Skeletal muscle tissue (tissue), 4 donors: ENCODE data around the gene P2RY13. TPM values are rescaled to one million over a fixed set of nuclear protein-coding genes. Genes with fewer than 3 reads are reported as not detected.

Source experiments
- H3K27ac ChIP-seq: one replicate; pipeline ENCODE4 v1.7.0; 2013; ENCODE audit warnings: mild to moderate bottlenecking, low read depth, low read length, inconsistent platforms
- H3K27me3 ChIP-seq, 3 donors: one replicate each; pipeline ENCODE4 v1.7.0; 2013; ENCODE audit warnings: low read length in 3 of 3; ENCODE audit not compliant: control insufficient read depth in 3 of 3, insufficient read depth in 3 of 3
- H3K36me3 ChIP-seq, 3 donors: one replicate each; pipeline ENCODE4 v1.7.0; 2013; ENCODE audit warnings: low read length in 3 of 3; ENCODE audit not compliant: control insufficient read depth in 3 of 3, insufficient read depth in 3 of 3
- H3K4me1 ChIP-seq, 3 donors: one replicate each; pipeline ENCODE4 v1.7.0; 2013; ENCODE audit warnings: low read length in 3 of 3, mild to moderate bottlenecking in 3 of 3; ENCODE audit not compliant: control insufficient read depth in 3 of 3, insufficient read depth in 3 of 3
- H3K4me3 ChIP-seq, 3 donors: one replicate each; pipeline ENCODE4 v1.7.0; 2013; ENCODE audit warnings: low read length in 3 of 3
- H3K9ac ChIP-seq, 3 donors: one replicate each; pipeline ENCODE4 v1.7.0; 2013; ENCODE audit warnings: low read length in 3 of 3, mild to moderate bottlenecking in 3 of 3, moderate library complexity in 2 of 3, low read depth in 1 of 3
- H3K9me3 ChIP-seq, 3 donors: one replicate each; pipeline ENCODE4 v1.7.0; 2013; ENCODE audit warnings: low read length in 3 of 3; ENCODE audit not compliant: control insufficient read depth in 3 of 3
- total RNA-seq: library from RNA; depleted of rRNA; stranded (reverse); fragments of >200 nt; gene quantifications from one replicate; pipeline ENCODE4 v1.2.3, GENCODE V29; 2014
- donor health status: Osteomylitis.

The P2RY13 gene
- total RNA-seq, 1 donor from 2014 or later, result 2.6 TPM

DNA sequence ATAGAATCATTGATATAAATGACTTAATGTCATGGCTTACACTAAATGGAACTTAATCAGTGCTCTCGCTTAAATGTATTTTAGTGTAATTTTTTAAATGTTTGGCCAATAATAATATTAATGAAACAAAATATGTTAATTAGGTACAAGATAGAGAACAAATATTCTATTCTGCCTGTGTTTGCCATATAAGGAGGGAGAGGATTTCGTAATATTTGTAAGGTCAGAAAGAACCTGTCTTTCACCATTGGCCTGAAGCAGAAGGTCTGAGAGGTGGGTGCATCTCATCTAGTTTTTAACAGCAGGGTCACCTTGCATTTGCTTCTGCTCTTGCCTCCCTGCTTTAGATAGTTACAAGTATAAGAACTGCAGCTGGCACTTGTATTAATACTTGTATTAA, 15.2 kb downstream of the P2RY13 start:
- no peaks in the 10 kb centered on the region for H3K9me3 ChIP-seq
- H3K36me3 ChIP-seq, result no peaks in the 10 kb centered on the region
- no peaks in the 10 kb centered on the region for H3K27me3 ChIP-seq
- H3K4me3 ChIP-seq, result no peak overlapping the region
- H3K4me1 ChIP-seq, result no peaks in the 10 kb centered on the region
- no peak overlapping the region for H3K9ac ChIP-seq
- H3K27ac ChIP-seq, result no peak overlapping the region

DNA sequence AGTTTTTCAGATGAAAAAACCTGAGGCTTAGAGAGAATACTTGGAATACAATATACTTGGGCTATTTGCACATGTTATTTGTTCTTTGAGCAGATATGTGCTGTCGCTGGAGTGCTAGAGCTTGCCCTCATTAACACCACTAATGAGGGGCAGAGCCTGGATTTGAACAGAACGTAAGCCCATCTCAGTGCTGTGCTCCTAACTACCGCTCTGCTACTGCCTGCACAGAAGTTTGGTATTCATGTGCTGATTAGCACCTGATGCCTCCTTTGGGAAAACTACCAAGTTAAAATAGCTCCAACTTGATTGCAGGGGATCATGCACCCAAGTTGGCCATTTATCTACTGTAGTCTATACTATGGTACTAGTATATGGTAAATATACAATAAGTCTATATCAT, 16.4 kb downstream of the P2RY13 start:
- no peak overlapping the region for H3K27ac ChIP-seq
- H3K4me1 ChIP-seq, result no peaks in the 10 kb centered on the region
- no peaks in the 10 kb centered on the region for H3K9me3 ChIP-seq
- no peak overlapping the region for H3K9ac ChIP-seq
- no peaks in the 10 kb centered on the region for H3K27me3 ChIP-seq
- H3K4me3 ChIP-seq, result no peak overlapping the region
- H3K36me3 ChIP-seq, result no peaks in the 10 kb centered on the region

DNA sequence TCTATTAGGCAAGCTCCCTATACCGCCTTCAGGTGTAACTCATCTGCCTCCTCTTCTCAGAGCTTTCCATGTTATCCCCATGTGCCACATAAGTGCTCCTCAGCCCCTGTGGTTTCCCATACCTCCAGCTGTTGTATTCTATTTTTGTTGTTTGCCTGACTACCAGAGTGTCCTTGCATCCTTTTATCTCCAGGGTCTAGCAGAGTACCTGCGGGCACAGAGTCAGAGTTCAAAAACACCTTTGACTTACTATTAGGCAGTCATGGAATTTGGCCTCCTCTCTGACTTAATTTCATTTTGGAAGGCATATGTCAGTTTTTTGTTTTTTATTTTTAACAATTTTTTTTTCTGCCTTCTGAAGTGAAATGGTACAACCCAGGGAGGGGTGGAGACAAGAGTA, 19.8 kb downstream of the P2RY13 start:
- H3K27ac ChIP-seq, result no peak overlapping the region
- no peak overlapping the region for H3K4me3 ChIP-seq
- no peak overlapping the region for H3K9ac ChIP-seq
- H3K27me3 ChIP-seq, result no peaks in the 10 kb centered on the region
- no peaks in the 10 kb centered on the region for H3K36me3 ChIP-seq
- H3K9me3 ChIP-seq, result no peaks in the 10 kb centered on the region
- H3K4me1 ChIP-seq, result peaks cover 0 to 2% (median 0%) of the 10 kb centered on the region in 3 donors

DNA sequence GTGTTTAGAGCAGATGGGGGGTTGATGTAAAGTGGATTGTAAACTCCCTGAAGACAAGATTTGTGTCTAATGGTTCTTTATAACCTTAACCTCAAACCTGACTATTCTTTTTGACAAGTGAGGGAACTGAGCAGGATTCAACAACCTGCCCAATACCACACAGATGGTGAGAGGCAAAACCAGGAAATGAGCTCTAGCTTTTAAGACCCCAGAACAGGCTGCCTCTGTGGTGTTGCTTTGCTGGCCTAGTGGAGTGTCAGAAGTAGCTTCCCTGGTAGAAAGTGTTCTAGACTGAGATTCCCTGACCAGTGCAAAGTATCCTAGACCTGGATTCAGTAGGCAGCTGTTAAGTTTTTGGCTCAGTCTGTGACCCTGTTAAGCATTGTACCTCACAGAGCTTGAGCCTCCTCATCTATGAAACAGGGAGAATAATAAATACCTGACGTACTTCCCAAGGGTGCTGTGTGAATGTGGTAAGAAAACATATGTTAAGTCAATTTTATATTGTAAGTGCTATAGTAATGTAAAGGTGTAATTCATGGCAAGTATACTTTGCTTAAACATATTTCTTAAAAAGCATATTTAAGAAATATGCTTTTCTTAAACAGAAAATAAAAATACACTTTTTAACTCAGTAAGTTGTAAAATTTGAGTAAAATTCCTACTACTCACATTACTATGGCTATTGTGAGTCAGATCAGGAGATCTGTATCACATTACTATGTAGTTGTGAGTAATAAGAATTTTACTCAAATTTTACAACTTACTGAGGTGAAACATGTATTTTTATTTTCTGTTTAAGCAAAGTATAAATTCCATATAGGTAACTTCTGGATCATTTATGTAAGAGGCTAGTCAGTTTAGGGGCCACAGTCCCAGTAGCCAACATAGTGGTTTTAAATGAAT, 21.5 kb downstream of the P2RY13 start:
- H3K36me3 ChIP-seq, result no peaks in the 10 kb centered on the region
- no peaks in the 10 kb centered on the region for H3K27me3 ChIP-seq
- no peak overlapping the region for H3K9ac ChIP-seq
- no peak overlapping the region for H3K4me3 ChIP-seq
- no peaks in the 10 kb centered on the region for H3K9me3 ChIP-seq
- H3K4me1 ChIP-seq, result peaks cover 0 to 2% (median 0%) of the 10 kb centered on the region in 3 donors
- no peak overlapping the region for H3K27ac ChIP-seq

DNA sequence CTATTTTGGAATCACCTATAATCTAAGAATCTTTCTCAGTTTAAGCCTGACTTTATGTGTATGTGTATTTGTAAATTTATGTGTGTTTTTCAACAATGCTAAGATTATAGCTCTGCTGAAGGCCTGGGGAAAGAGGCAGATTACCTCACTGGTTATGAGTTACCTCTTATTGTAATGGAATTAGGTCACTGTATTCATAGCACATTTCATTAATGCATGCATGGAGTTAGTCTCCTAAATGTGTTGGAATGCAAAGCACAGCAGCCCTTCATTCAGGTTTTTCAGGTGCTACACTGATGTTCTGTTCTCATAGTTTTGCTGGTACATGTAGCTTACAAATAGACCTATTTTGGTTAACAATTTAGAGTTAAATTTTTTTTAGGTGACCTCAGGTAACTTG, 22.2 kb downstream of the P2RY13 start:
- Histone ChIP-seq H3K27me3 (no peaks in the 10 kb centered on the region), H3K27ac (no peak overlapping the region), H3K9ac (no peak overlapping the region), H3K4me1 (peaks cover 0 to 2% (median 0%) of the 10 kb centered on the region in 3 donors), H3K9me3 (no peaks in the 10 kb centered on the region), H3K36me3 (no peaks in the 10 kb centered on the region), H3K4me3 (no peak overlapping the region)

DNA sequence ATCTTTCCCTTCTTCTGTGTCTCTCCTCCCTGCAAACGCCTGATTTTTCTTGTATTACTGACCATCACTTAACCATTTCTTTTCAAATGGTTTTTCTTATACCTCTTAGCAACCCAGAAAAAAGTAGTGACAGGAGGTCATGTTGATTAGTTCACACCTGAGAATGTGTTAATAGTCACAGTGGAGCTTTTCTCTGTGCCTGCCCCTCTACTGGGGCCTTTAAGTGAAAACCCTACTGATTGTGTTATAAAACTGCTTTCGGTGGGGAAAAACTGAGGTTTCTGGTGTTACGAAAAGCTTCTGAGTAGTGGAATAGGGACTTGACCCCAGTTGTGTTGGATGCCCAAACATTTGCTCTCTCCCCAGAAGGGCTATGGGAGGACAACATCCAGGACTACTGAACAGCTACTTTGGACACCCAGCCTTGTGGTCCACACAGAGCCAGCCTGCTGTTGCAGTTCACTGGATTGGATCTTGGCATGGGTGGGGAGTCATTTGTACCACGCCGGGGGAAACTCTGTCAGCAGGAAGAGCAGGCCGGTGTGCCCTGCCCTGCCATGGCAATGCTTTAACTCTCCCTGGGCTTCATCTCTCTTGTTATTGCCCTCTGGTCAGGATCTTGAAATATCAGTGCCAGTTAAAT, 23.1 kb downstream of the P2RY13 start:
- Histone ChIP-seq H3K4me1 (peaks cover 0 to 2% (median 0%) of the 10 kb centered on the region in 3 donors), H3K4me3 (no peak overlapping the region), H3K9ac (no peak overlapping the region), H3K27me3 (no peaks in the 10 kb centered on the region), H3K9me3 (no peaks in the 10 kb centered on the region), H3K36me3 (no peaks in the 10 kb centered on the region), H3K27ac (no peak overlapping the region)

DNA sequence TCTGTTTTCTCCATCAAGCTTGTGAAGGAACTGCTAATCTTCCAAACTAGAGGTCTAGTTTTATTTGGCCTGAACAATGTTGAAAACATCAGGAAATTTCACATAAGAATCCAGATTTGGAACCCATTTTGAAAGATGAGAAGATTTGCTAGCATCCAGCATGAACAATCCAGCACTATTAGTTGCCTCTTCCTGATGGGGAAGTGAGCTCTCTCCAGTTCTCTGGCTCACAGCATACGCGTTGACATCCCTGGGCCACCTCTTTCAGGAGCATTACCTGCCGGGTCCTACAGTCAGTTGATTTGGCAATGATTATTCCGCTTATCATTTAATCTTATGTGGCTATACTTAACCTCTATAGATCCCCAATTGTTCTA, 23.6 kb downstream of the P2RY13 start:
- Histone ChIP-seq H3K4me3 (no peak overlapping the region), H3K9ac (no peak overlapping the region), H3K27ac (no peak overlapping the region)

DNA sequence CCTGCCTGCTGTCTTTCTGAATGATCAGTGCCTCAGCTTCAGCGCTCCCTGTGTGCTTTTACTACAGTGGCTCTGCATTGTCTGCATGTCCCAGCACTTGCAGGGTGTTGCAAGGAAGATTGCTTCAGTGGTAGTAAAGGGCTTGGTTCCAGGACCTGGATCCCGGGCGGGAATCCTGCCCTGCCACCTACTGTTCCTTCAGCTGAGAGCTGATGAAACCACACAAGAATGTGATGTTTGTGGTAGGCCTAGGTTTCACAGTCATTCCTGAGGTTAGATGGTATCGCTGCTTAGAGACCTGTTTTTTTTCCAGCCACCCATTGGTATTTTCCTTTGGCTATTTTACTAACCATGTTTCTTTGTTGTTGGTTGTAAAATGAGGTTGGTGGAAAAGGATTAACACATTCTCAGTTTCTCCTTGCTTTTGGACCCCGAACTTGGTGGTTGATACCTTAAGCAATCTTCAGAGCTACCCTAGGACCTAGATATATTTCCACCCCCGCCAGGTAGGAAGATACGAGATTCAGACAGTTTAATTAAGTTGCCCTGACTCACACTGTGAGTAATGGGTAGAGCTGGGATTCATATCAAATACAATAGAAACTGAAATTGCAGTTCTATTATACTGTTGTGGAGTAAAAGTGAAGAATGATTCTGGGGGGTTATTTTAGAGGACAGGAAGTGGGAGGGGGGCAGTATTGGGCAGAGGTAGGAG, 24.1 kb downstream of the P2RY13 start:
- no peak overlapping the region for H3K9ac ChIP-seq

More for the DNA sequence above, 23.6 kb downstream of the P2RY13 start:
- peaks cover 0 to 2% (median 0%) of the 10 kb centered on the region in 3 donors for H3K4me1 ChIP-seq
- H3K36me3 ChIP-seq, result no peaks in the 10 kb centered on the region
- H3K9me3 ChIP-seq, result no peaks in the 10 kb centered on the region
- no peaks in the 10 kb centered on the region for H3K27me3 ChIP-seq

DNA sequence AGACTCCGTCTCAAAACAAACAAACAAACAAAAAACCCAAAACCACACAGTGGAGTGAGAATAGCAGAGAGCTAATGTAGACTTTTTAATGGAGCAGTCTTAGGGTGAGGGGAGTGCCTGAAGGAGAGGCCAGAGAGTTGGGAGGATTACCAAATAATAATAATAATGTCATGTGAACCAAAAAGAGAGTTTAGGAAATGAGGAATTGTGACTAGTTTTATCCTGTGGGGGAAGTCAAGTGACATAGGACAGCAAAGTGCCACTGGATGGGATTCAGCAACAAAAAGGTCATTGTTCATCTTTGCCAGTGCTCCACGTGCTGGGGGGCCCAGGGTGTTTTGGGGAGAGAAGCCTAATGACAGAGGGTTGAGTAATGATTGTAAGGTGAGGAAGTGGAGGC, 25.6 kb downstream of the P2RY13 start:
- no peaks in the 10 kb centered on the region for H3K27me3 ChIP-seq
- H3K4me3 ChIP-seq, result no peak overlapping the region
- H3K9me3 ChIP-seq, result no peaks in the 10 kb centered on the region
- peaks cover 0 to 2% (median 0%) of the 10 kb centered on the region in 3 donors for H3K4me1 ChIP-seq
- no peak overlapping the region for H3K9ac ChIP-seq
- H3K36me3 ChIP-seq, result no peaks in the 10 kb centered on the region
- H3K27ac ChIP-seq, result no peak overlapping the region

More for the DNA sequence above, 24.1 kb downstream of the P2RY13 start:
- Histone ChIP-seq H3K4me1 (peaks cover 0 to 2% (median 0%) of the 10 kb centered on the region in 3 donors), H3K36me3 (no peaks in the 10 kb centered on the region), H3K4me3 (no peak overlapping the region), H3K9me3 (no peaks in the 10 kb centered on the region), H3K27me3 (no peaks in the 10 kb centered on the region), H3K27ac (no peak overlapping the region)

DNA sequence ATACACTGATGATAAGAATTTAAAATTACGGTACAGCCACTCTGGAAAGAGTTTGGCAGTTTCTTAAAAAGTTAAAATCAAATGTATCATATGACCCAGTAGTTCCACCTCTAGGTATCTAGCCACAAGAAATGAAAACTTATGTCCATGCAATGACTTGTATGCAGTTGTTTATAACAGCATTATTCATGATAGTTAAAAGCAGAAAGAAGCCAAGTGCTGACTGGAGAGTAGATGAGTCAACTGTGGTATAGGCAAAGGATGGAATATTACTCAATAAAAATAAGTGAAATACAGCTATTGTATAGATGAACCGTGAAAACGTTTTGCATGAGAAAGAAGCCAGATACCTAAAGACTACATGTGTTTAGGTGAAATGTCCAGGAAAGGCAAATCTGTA, 27.6 kb downstream of the P2RY13 start:
- H3K9me3 ChIP-seq, result no peaks in the 10 kb centered on the region
- H3K27ac ChIP-seq, result no peak overlapping the region
- peaks cover 0 to 2% (median 0%) of the 10 kb centered on the region in 3 donors for H3K4me1 ChIP-seq
- no peaks in the 10 kb centered on the region for H3K36me3 ChIP-seq
- H3K9ac ChIP-seq, result no peak overlapping the region
- no peak overlapping the region for H3K4me3 ChIP-seq
- H3K27me3 ChIP-seq, result no peaks in the 10 kb centered on the region
